Liver (tissue), 9 donors: ENCODE results near the gene IQSEC3. TPM values are rescaled to one million over a fixed set of nuclear protein-coding genes. Genes with fewer than 3 reads are reported as not detected.

Source experiments
- DNase-seq: peaks from one replicate; pipeline ENCODE4 v3.0.0-alpha.2; 2017; ENCODE audit warnings: low spot score
- H3K27ac ChIP-seq, 2 donors: one replicate each; pipeline ENCODE4 v1.7.0; 2013; ENCODE audit warnings: inconsistent platforms in 2 of 2, low read length in 2 of 2, control low read depth in 1 of 2, low read depth in 1 of 2, mild to moderate bottlenecking in 1 of 2
- H3K27me3 ChIP-seq, 4 donors: one replicate each; pipeline versions ENCODE4 v1.6.1 to v1.7.0; 2013; ENCODE audit warnings: low read length in 3 of 4, inconsistent platforms in 1 of 4, mild to moderate bottlenecking in 1 of 4, moderate library complexity in 1 of 4; ENCODE audit not compliant: control insufficient read depth in 4 of 4, insufficient read depth in 4 of 4
- H3K36me3 ChIP-seq, 4 donors: one replicate each; pipeline versions ENCODE4 v1.6.1 to v1.7.0; 2013; ENCODE audit warnings: low read length in 3 of 4, mild to moderate bottlenecking in 3 of 4, low read depth in 1 of 4, moderate library complexity in 1 of 4; ENCODE audit not compliant: control insufficient read depth in 4 of 4, insufficient read depth in 3 of 4
- H3K4me1 ChIP-seq, 4 donors: one replicate each; pipeline versions ENCODE4 v1.6.1 to v1.7.0; 2013; ENCODE audit warnings: low read length in 3 of 4, mild to moderate bottlenecking in 3 of 4, moderate library complexity in 1 of 4; ENCODE audit not compliant: control insufficient read depth in 4 of 4, insufficient read depth in 4 of 4
- H3K4me3 ChIP-seq, 3 donors: one replicate each; pipeline versions ENCODE4 v1.6.1 to v1.7.0; 2013; ENCODE audit warnings: low read length in 3 of 3, control low read depth in 1 of 3, low read depth in 1 of 3, mild to moderate bottlenecking in 1 of 3
- H3K9ac ChIP-seq, 2 donors: one replicate each; pipeline ENCODE4 v1.7.0; 2013; ENCODE audit warnings: low read length in 2 of 2, mild to moderate bottlenecking in 2 of 2, moderate library complexity in 2 of 2, control low read depth in 1 of 2, low read depth in 1 of 2
- H3K9me3 ChIP-seq, 4 donors: one replicate each; pipeline versions ENCODE4 v1.6.1 to v1.7.0; 2013; ENCODE audit warnings: low read length in 3 of 4; ENCODE audit not compliant: control insufficient read depth in 4 of 4
- EGR1 ChIP-seq, 2 donors: IDR thresholded peaks; 2 replicates each; pipeline ENCODE4 v1.6.1; 2016 to 2018; ENCODE audit warnings: antibody characterized with exemption in 2 of 2, low read depth in 2 of 2
- FOXA1 ChIP-seq: IDR thresholded peaks from 2 replicates; pipeline ENCODE4 v1.6.1; 2016; ENCODE audit warnings: antibody characterized with exemption
- FOXA2 ChIP-seq: IDR thresholded peaks from 2 replicates; pipeline ENCODE4 v1.6.1; 2016; ENCODE audit warnings: antibody characterized with exemption
- GABPA ChIP-seq, 2 donors: IDR thresholded peaks in 1 of 2; conservative IDR thresholded peaks in 1 of 2; 2 replicates each; pipeline ENCODE4 v1.6.1; 2016; ENCODE audit warnings: antibody characterized with exemption in 2 of 2, mild to moderate bottlenecking in 1 of 2, moderate library complexity in 1 of 2
- HNF4A ChIP-seq, 2 donors: conservative IDR thresholded peaks; 2 replicates each; pipeline ENCODE4 v1.6.1; 2016; ENCODE audit warnings: antibody characterized with exemption in 2 of 2, mild to moderate bottlenecking in 2 of 2
- HNF4G ChIP-seq: IDR thresholded peaks from 2 replicates; pipeline ENCODE4 v1.6.1; 2016; ENCODE audit warnings: antibody characterized with exemption
- JUND ChIP-seq, 2 donors: IDR thresholded peaks; 2 replicates each; pipeline ENCODE4 v1.6.1; 2016; ENCODE audit warnings: antibody characterized with exemption in 2 of 2
- NR2F2 ChIP-seq: IDR thresholded peaks from 2 replicates; pipeline ENCODE4 v1.6.1; 2016; ENCODE audit warnings: antibody characterized with exemption
- RAD21 ChIP-seq, 2 donors: IDR thresholded peaks; 2 replicates each; pipeline ENCODE4 v1.6.1; 2016; ENCODE audit warnings: antibody characterized with exemption in 2 of 2, mild to moderate bottlenecking in 2 of 2
- RXRA ChIP-seq, 2 donors: IDR thresholded peaks; 2 replicates each; pipeline ENCODE4 v1.6.1; 2017 to 2018; ENCODE audit warnings: antibody characterized with exemption in 2 of 2, mild to moderate bottlenecking in 1 of 2
- SP1 ChIP-seq: IDR thresholded peaks from 2 replicates; pipeline ENCODE4 v1.6.1; 2018; ENCODE audit warnings: antibody characterized with exemption, mild to moderate bottlenecking
- TAF1 ChIP-seq: conservative IDR thresholded peaks from 2 replicates; pipeline ENCODE4 v1.6.1; 2016; ENCODE audit warnings: antibody characterized with exemption, mild to moderate bottlenecking
- YY1 ChIP-seq: IDR thresholded peaks from 2 replicates; pipeline ENCODE4 v1.6.1; 2016; ENCODE audit warnings: antibody characterized with exemption, mild to moderate bottlenecking
- WGBS: extraction: QIAGEN DNeasy Blood & Tissue Kit; methylation state at CpG from one replicate; pipeline ENCODE4 v1.1.7; 2013; 5-methylcytosine and 5-hydroxymethylcytosine counted together
- polyA plus RNA-seq, 2 donors: library from polyadenylated mRNA; stranded (reverse) in 1 of 2; unstranded in 1 of 2; fragments of 200-250 nt in 1 of 2; fragments of >200 nt in 1 of 2; fragmentation: Nextera tagmentation in 1 of 2; extraction: Ambion mirVana in 1 of 2; gene quantifications; one replicate each; pipeline versions ENCODE4 v1.2.1 to v1.2.3, GENCODE V29; 2013 to 2015
- total RNA-seq, 2 donors: library from RNA; depleted of rRNA; stranded (reverse); fragments of >200 nt; gene quantifications; one replicate each; pipeline ENCODE4 v1.2.3, GENCODE V29; 2014
- TF ChIP-seq, protein P1 (sequence below): IDR thresholded peaks from 2 replicates; pipeline ENCODE4 v1.6.1; 2016; ENCODE audit warnings: antibody characterized with exemption
- TF ChIP-seq, protein P2 (sequence below): IDR thresholded peaks from 2 replicates; pipeline ENCODE4 v1.6.1; 2016; ENCODE audit warnings: antibody characterized with exemption
- TF ChIP-seq, protein P3 (sequence below): fragments of 150-350 bp; IDR thresholded peaks from 2 replicates; pipeline ENCODE4 v1.5.1; 2017; ENCODE audit warnings: improper control_type of control experiment, low read depth, low read length; ENCODE audit not compliant: missing input control
- TF ChIP-seq, protein P4 (sequence below): IDR thresholded peaks from 2 replicates; pipeline ENCODE4 v1.6.1; 2016; ENCODE audit warnings: antibody characterized with exemption
- TF ChIP-seq, protein P5 (sequence below): IDR thresholded peaks from 2 replicates; pipeline ENCODE4 v1.6.1; 2016; ENCODE audit warnings: antibody characterized with exemption, mild to moderate bottlenecking
- donor health status: healthy.
- donor health status: healthy.
- donor health status: healthy.
- donor health status: healthy.
- donor health status: healthy.

Gene IQSEC3
- total and polyA plus RNA-seq, 4 donors, result under 0.01 to 0.79 (median 0.48) TPM

DNA sequence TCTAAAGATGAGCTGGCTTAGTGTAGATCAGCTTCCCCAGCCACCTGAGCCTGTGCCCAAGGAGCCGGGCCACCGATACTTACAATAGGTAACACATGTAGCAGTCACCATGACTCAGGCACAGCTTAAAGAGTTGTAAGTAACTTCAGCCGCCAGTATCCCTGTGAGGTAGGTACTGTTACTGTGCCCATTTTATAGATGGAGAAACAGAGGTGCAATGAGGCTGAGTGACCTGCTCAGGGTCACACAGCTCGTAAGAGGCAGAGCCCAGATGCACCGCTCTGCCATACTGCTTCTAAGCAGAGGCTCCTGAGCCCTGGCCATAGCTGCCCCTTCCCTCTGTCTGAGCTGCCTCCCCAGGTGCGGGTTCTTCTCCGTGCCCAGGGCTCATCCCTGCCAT is 58.5 kb downstream of the IQSEC3 start:
- Histone ChIP-seq H3K36me3 (no peaks in the 10 kb centered on the region), H3K9ac (no peak overlapping the region), H3K4me1 (no peaks in the 10 kb centered on the region), H3K9me3 (no peaks in the 10 kb centered on the region), H3K4me3 (no peak overlapping the region), H3K27ac (no peak overlapping the region), H3K27me3 (no peaks in the 10 kb centered on the region)
- WGBS, result 90% methylated on average over 7 of the region's 7 CpGs
- TF ChIP-seq FOXA2 (no peak), HNF4A (conservative IDR thresholded peaks at IDR 0.05) (no peak), GABPA (IDR thresholded peaks at IDR 0.05 in 1 of 2, conservative IDR thresholded peaks at IDR 0.05 in 1 of 2) (no peak), JUND (IDR thresholded peaks at IDR 0.05) (no peak), NR2F2 (no peak), EGR1 (IDR thresholded peaks at IDR 0.05; ENCODE audit: low read depth in 2 of 2) (no peak)
- TF ChIP-seq, protein P1, sequence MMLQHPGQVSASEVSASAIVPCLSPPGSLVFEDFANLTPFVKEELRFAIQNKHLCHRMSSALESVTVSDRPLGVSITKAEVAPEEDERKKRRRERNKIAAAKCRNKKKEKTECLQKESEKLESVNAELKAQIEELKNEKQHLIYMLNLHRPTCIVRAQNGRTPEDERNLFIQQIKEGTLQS, result no peak
- no peak for DNase-seq

DNA sequence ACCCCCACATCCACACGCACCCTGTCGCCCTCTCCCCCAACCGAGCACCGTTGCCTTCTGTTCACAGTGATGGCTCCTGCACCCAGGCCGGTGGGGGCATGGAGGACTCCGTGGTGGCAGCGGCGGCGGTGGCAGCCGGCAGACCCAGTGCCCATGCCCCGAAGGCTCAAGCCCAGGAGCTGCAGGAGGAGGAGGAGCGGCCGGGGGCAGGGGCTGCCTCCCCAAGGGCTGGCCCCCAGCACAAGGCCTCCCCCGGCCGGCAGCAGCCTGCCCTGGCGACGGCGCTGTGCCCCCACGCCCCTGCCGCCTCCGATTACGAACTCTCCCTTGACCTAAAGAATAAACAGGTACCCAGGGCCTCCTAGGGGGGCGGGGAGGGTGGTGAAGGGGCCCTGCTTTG is 59.0 kb downstream of the IQSEC3 start:
- WGBS, result 75% methylated on average over 23 of the region's 23 CpGs
- no peaks in the 10 kb centered on the region for H3K4me1 ChIP-seq
- DNase-seq, result no peak

More for the DNA sequence above, 59.0 kb downstream of the IQSEC3 start:
- Histone ChIP-seq H3K27ac (no peak overlapping the region), H3K9me3 (no peaks in the 10 kb centered on the region), H3K9ac (no peak overlapping the region), H3K4me3 (no peak overlapping the region), H3K36me3 (no peaks in the 10 kb centered on the region), H3K27me3 (no peaks in the 10 kb centered on the region)
- TF ChIP-seq, protein P2, sequence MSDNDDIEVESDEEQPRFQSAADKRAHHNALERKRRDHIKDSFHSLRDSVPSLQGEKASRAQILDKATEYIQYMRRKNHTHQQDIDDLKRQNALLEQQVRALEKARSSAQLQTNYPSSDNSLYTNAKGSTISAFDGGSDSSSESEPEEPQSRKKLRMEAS, result no peak
- TF ChIP-seq, protein P3, sequence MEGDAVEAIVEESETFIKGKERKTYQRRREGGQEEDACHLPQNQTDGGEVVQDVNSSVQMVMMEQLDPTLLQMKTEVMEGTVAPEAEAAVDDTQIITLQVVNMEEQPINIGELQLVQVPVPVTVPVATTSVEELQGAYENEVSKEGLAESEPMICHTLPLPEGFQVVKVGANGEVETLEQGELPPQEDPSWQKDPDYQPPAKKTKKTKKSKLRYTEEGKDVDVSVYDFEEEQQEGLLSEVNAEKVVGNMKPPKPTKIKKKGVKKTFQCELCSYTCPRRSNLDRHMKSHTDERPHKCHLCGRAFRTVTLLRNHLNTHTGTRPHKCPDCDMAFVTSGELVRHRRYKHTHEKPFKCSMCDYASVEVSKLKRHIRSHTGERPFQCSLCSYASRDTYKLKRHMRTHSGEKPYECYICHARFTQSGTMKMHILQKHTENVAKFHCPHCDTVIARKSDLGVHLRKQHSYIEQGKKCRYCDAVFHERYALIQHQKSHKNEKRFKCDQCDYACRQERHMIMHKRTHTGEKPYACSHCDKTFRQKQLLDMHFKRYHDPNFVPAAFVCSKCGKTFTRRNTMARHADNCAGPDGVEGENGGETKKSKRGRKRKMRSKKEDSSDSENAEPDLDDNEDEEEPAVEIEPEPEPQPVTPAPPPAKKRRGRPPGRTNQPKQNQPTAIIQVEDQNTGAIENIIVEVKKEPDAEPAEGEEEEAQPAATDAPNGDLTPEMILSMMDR, result no peak
- TF ChIP-seq EGR1 (IDR thresholded peaks at IDR 0.05; ENCODE audit: low read depth in 2 of 2) (no peak), HNF4G (no peak), SP1 (no peak), TAF1 (no peak), HNF4A (conservative IDR thresholded peaks at IDR 0.05) (no peak), NR2F2 (no peak), RAD21 (IDR thresholded peaks at IDR 0.05) (no peak), FOXA2 (no peak), RXRA (IDR thresholded peaks at IDR 0.05) (no peak), YY1 (no peak), FOXA1 (no peak), JUND (IDR thresholded peaks at IDR 0.05) (no peak), GABPA (IDR thresholded peaks at IDR 0.05 in 1 of 2, conservative IDR thresholded peaks at IDR 0.05 in 1 of 2) (no peak)
- TF ChIP-seq, protein P4, sequence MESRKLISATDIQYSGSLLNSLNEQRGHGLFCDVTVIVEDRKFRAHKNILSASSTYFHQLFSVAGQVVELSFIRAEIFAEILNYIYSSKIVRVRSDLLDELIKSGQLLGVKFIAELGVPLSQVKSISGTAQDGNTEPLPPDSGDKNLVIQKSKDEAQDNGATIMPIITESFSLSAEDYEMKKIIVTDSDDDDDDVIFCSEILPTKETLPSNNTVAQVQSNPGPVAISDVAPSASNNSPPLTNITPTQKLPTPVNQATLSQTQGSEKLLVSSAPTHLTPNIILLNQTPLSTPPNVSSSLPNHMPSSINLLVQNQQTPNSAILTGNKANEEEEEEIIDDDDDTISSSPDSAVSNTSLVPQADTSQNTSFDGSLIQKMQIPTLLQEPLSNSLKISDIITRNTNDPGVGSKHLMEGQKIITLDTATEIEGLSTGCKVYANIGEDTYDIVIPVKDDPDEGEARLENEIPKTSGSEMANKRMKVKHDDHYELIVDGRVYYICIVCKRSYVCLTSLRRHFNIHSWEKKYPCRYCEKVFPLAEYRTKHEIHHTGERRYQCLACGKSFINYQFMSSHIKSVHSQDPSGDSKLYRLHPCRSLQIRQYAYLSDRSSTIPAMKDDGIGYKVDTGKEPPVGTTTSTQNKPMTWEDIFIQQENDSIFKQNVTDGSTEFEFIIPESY, result no peak
- TF ChIP-seq, protein P5, sequence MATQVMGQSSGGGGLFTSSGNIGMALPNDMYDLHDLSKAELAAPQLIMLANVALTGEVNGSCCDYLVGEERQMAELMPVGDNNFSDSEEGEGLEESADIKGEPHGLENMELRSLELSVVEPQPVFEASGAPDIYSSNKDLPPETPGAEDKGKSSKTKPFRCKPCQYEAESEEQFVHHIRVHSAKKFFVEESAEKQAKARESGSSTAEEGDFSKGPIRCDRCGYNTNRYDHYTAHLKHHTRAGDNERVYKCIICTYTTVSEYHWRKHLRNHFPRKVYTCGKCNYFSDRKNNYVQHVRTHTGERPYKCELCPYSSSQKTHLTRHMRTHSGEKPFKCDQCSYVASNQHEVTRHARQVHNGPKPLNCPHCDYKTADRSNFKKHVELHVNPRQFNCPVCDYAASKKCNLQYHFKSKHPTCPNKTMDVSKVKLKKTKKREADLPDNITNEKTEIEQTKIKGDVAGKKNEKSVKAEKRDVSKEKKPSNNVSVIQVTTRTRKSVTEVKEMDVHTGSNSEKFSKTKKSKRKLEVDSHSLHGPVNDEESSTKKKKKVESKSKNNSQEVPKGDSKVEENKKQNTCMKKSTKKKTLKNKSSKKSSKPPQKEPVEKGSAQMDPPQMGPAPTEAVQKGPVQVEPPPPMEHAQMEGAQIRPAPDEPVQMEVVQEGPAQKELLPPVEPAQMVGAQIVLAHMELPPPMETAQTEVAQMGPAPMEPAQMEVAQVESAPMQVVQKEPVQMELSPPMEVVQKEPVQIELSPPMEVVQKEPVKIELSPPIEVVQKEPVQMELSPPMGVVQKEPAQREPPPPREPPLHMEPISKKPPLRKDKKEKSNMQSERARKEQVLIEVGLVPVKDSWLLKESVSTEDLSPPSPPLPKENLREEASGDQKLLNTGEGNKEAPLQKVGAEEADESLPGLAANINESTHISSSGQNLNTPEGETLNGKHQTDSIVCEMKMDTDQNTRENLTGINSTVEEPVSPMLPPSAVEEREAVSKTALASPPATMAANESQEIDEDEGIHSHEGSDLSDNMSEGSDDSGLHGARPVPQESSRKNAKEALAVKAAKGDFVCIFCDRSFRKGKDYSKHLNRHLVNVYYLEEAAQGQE, result no peak
- TF ChIP-seq, protein P1, result no peak
